ENCODE results near the gene PNO1.
"Not testable (repeated sequence)": the region's sequence is repeated elsewhere in the genome, so short reads cannot be mapped to it uniquely, and the experiment has no call there.

Gene PNO1
- 19.2 to 136 (median 33.6) reads per million in 9 experiments for total RNA-seq

DNA sequence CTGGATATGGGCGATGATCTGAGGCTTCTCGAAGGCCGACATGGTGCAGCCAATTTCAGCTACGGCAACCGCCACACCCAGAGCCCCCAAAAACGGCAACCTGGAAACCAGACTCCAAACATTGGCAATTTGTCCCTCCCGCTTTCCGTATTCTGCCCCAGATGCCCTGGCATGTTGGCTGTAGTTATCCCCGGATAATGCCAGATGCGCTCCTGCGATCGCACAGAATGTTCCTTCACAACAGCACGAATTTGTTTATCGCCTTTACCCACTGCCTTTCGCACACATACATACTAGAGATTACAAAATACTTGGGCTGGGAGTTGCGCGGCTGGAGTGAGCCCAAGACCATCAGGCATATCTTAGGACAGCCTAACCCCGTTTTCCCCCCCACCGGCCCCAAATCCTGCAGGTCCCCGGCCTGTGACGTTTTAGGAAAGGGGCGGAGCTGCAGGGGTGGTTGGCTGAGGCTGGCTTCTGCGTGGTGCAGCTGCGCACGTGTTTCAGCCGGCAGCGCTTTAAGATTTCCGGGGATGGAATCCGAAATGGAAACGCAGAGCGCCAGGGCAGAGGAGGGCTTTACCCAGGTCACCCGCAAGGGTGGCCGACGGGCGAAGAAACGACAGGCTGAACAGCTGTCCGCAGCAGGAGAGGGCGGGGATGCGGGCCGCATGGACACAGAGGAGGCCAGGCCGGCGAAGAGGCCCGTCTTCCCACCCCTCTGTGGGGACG lies at the start of gene PNO1:
Gene PNO1 (plus strand): TSS at position 487 of the 732 bp plus-strand sequence. CDS start 47 bp downstream, at position 534.
- no peaks in the 10 kb centered on the region for H3K27me3 Mint-ChIP-seq
- ATAC-seq (replicated peaks): peak; percentile 89
- peaks cover 37% of the 10 kb centered on the region for H3K36me3 Mint-ChIP-seq (ENCODE audit: insufficient read depth)
- H3K4me3 Mint-ChIP-seq: peak within 1 kb of the TSS; percentile 96
- H3K27ac Mint-ChIP-seq: peak within 1 kb of the TSS; percentile 98 to 99
- H3K4me1 Mint-ChIP-seq (ENCODE audit: low read depth in 2 of 2): peaks cover 28 to 36% of the 10 kb centered on the region in 2 donors
- H3K9me3 Mint-ChIP-seq: no peaks in the 10 kb centered on the region
- DNase-seq: peak; percentile 97 to 99 (median 98)

- Mint-ChIP-seq H3K4me1 (ENCODE audit: low read depth in 2 of 2) (no peaks in the 10 kb centered on the region), H3K27me3 (no peaks in the 10 kb centered on the region), H3K36me3 (ENCODE audit: insufficient read depth) (no peaks in the 10 kb centered on the region), H3K4me3 (no peak overlapping the region), H3K27ac (no peak overlapping the region), H3K9me3 (peaks cover 3 to 14% of the 10 kb centered on the region in 2 donors)
- ATAC-seq (replicated peaks): no peak
- no peak for DNase-seq
Measured at GRCh38 chr2:68108120-68108519, 49.6 kb upstream of the PNO1 start.

GRCh38 chr2:68110102-68110501 lies 47.6 kb upstream of the PNO1 start:
- Mint-ChIP-seq H3K4me1 (ENCODE audit: low read depth in 2 of 2) (no peaks in the 10 kb centered on the region), H3K27ac (no peak overlapping the region)
- ATAC-seq (replicated peaks): no peak

GRCh38 chr2:68115965-68116364 lies 41.7 kb upstream of the PNO1 start:
- Mint-ChIP-seq H3K9me3 (no peaks in the 10 kb centered on the region), H3K4me3 (no peak overlapping the region), H3K27ac (no peak overlapping the region), H3K4me1 (ENCODE audit: low read depth in 2 of 2) (peaks cover 1% of the 10 kb centered on the region in 2 donors), H3K36me3 (ENCODE audit: insufficient read depth) (no peaks in the 10 kb centered on the region), H3K27me3 (peaks cover 0 to 17% of the 10 kb centered on the region in 2 donors)
- no peak for DNase-seq
- no peak for ATAC-seq (replicated peaks)

More at GRCh38 chr2:68110102-68110501, 47.6 kb upstream of the PNO1 start:
- H3K4me3 Mint-ChIP-seq: no peak overlapping the region
- no peaks in the 10 kb centered on the region for H3K27me3 Mint-ChIP-seq
- no peak for DNase-seq
- peaks cover 3 to 14% of the 10 kb centered on the region in 2 donors for H3K9me3 Mint-ChIP-seq
- H3K36me3 Mint-ChIP-seq (ENCODE audit: insufficient read depth): no peaks in the 10 kb centered on the region

DNA sequence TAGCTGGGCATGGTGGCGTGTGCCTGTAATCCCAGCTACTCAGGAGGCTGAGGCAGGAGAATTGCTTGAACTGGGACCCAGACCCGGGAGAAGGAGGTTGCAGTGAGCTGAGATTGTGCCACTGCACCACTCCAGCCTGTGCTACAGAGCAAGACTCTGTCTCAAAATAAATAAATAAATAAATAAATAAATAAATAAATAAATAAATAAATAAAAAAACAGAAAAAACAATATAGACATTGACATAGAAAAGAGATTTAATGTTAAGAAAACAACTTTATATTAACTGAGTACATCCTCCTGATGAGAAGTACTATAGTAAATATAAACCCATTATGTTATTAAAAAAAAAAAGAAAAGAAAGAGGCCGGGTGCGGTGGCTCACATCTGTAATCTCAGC lies 39.8 kb upstream of the PNO1 start:
- peaks cover 0 to 23% of the 10 kb centered on the region in 2 donors for H3K27me3 Mint-ChIP-seq

DNA sequence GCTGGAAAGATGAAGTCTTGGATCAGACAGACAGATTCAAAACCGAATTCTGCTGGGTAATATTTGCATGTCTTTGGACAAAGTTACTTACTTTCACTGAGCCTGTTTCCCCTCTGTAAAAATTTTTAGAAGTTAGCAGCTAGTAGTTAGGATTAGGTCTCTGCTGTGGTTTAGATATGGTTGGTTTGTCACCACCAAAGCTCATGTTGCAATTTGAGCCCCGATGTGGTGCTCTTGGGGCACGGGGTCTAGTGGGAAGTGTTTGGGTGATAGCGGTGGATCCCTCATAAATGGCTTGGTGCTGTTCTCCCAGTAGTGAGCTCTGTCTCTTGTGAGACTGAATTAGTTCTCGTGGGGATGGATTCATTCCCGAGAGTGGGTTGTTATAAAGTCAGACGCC lies 38.9 kb upstream of the PNO1 start:
- no peak overlapping the region for H3K4me3 Mint-ChIP-seq
- no peaks in the 10 kb centered on the region for H3K9me3 Mint-ChIP-seq
- H3K36me3 Mint-ChIP-seq (ENCODE audit: insufficient read depth): no peaks in the 10 kb centered on the region
- peaks cover 6 to 12% of the 10 kb centered on the region in 2 donors for H3K4me1 Mint-ChIP-seq (ENCODE audit: low read depth in 2 of 2)
- ATAC-seq (replicated peaks) (no peak), DNase-seq (no peak)
- peak overlapping the region in 1 of 2 donors; percentile 5 for H3K27ac Mint-ChIP-seq
- peaks cover 0 to 23% of the 10 kb centered on the region in 2 donors for H3K27me3 Mint-ChIP-seq

More for the DNA sequence above, 39.8 kb upstream of the PNO1 start:
- H3K27ac Mint-ChIP-seq; DNase-seq; H3K36me3 Mint-ChIP-seq (ENCODE audit: insufficient read depth); ATAC-seq (replicated peaks); H3K4me3 Mint-ChIP-seq; H3K9me3 Mint-ChIP-seq: not testable (repeated sequence)
- peaks cover 6 to 12% of the 10 kb centered on the region in 2 donors for H3K4me1 Mint-ChIP-seq (ENCODE audit: low read depth in 2 of 2)

- Mint-ChIP-seq H3K27me3 (peaks cover 0 to 23% of the 10 kb centered on the region in 2 donors), H3K4me3 (no peak overlapping the region), H3K27ac (no peak overlapping the region), H3K9me3 (no peaks in the 10 kb centered on the region), H3K36me3 (ENCODE audit: insufficient read depth) (no peaks in the 10 kb centered on the region), H3K4me1 (ENCODE audit: low read depth in 2 of 2) (peaks cover 6 to 12% of the 10 kb centered on the region in 2 donors)
- DNase-seq (no peak), ATAC-seq (replicated peaks) (no peak)
Measured at GRCh38 chr2:68119504-68119903, 38.2 kb upstream of the PNO1 start.

DNA sequence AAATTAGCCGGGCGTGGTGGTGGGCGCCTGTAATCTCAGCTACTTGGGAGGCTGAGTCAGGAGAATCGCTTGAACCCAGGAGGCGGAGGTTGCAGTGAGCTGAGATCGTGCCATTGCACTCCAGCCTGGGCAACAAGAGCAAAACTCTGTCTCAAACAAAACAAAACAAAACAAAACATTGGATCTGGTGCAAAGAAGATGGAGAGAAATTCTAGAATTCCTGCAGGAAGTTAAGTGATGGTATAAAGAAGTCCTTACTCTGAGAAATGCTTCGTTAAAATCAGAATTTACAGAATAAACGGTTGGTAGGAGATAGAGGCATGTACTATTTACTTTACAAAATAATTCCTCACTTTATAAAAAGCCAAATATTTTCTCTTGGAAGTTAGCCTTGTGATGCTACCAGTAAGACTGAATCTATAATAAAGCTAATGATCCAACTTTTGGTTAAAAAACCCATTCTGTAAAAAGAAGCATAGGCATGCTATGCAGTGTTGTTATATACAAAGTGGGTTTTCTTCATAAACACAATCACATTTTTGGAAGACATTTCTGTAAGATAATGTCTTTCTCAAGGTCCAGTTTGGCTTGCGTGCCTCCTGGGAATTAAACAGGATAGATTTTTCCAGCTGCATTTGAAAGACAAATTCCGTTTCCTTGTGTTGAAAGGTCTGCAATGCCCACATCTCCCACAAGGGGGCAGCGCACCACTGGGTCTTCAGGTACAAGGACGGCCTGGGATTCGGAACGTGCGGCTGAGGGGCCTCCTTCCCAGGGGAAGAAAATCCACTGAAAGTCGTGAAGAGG lies 35.6 kb upstream of the PNO1 start:
- DNase-seq (peak; percentile 63 to 78 (median 74)), ATAC-seq (replicated peaks) (peak; percentile 62)
- Mint-ChIP-seq H3K4me1 (ENCODE audit: low read depth in 2 of 2) (peaks cover 6 to 12% of the 10 kb centered on the region in 2 donors), H3K27me3 (peaks cover 0 to 23% of the 10 kb centered on the region in 2 donors), H3K4me3 (peak overlapping the region in 1 of 2 donors; percentile 51), H3K27ac (no peak overlapping the region), H3K36me3 (ENCODE audit: insufficient read depth) (no peaks in the 10 kb centered on the region), H3K9me3 (no peaks in the 10 kb centered on the region)

- H3K4me1 Mint-ChIP-seq (ENCODE audit: low read depth in 2 of 2): peaks cover 6 to 12% of the 10 kb centered on the region in 2 donors
- ATAC-seq (replicated peaks): no peak
- H3K27ac Mint-ChIP-seq: no peak overlapping the region
- no peak for DNase-seq
- peaks cover 0 to 23% of the 10 kb centered on the region in 2 donors for H3K27me3 Mint-ChIP-seq
- no peak overlapping the region for H3K4me3 Mint-ChIP-seq
- H3K36me3 Mint-ChIP-seq (ENCODE audit: insufficient read depth): no peaks in the 10 kb centered on the region
- H3K9me3 Mint-ChIP-seq: no peaks in the 10 kb centered on the region
Measured at GRCh38 chr2:68122680-68122964, 35.1 kb upstream of the PNO1 start.

GRCh38 chr2:68124321-68124720 lies 33.4 kb upstream of the PNO1 start:
- Mint-ChIP-seq H3K36me3 (ENCODE audit: insufficient read depth) (no peaks in the 10 kb centered on the region), H3K27me3 (peaks cover 0 to 16% of the 10 kb centered on the region in 2 donors), H3K4me1 (ENCODE audit: low read depth in 2 of 2) (peaks cover 6 to 12% of the 10 kb centered on the region in 2 donors), H3K9me3 (no peaks in the 10 kb centered on the region), H3K4me3 (no peak overlapping the region), H3K27ac (no peak overlapping the region)
- DNase-seq (no peak), ATAC-seq (replicated peaks) (no peak)

- Mint-ChIP-seq H3K4me1 (ENCODE audit: low read depth in 2 of 2) (peaks cover 6 to 12% of the 10 kb centered on the region in 2 donors), H3K4me3 (no peak overlapping the region), H3K36me3 (ENCODE audit: insufficient read depth) (peaks cover 5% of the 10 kb centered on the region), H3K9me3 (no peaks in the 10 kb centered on the region), H3K27ac (no peak overlapping the region), H3K27me3 (peaks cover 0 to 7% of the 10 kb centered on the region in 2 donors)
- ATAC-seq (replicated peaks) (no peak), DNase-seq (no peak)
Measured at GRCh38 chr2:68125821-68126220, 31.9 kb upstream of the PNO1 start.

DNA sequence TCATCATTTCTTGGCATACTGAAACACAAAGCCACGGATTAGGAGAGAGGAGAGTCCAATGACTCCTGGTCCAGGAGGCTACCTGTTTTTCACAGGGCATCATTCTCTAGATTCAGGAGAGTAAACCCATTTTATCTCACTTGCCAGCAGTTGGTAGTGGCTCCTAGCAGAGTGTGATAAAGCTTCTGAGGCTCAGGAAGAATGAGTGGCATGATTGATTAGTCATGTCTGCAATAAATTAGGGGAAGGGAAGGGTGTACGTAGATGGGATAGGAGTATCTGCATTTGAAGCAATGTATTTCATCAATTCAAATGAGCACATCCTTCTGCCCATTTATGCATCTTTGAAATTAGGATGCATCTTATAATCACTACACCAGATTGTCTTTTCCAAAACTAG lies 31.1 kb upstream of the PNO1 start:
- no peaks in the 10 kb centered on the region for H3K27me3 Mint-ChIP-seq
- peaks cover 5% of the 10 kb centered on the region for H3K36me3 Mint-ChIP-seq (ENCODE audit: insufficient read depth)
- H3K4me1 Mint-ChIP-seq (ENCODE audit: low read depth in 2 of 2): peaks cover 1 to 7% of the 10 kb centered on the region in 2 donors
- H3K27ac Mint-ChIP-seq: no peak overlapping the region
- DNase-seq (no peak), ATAC-seq (replicated peaks) (no peak)
- H3K4me3 Mint-ChIP-seq: no peak overlapping the region
- H3K9me3 Mint-ChIP-seq: no peaks in the 10 kb centered on the region

DNA sequence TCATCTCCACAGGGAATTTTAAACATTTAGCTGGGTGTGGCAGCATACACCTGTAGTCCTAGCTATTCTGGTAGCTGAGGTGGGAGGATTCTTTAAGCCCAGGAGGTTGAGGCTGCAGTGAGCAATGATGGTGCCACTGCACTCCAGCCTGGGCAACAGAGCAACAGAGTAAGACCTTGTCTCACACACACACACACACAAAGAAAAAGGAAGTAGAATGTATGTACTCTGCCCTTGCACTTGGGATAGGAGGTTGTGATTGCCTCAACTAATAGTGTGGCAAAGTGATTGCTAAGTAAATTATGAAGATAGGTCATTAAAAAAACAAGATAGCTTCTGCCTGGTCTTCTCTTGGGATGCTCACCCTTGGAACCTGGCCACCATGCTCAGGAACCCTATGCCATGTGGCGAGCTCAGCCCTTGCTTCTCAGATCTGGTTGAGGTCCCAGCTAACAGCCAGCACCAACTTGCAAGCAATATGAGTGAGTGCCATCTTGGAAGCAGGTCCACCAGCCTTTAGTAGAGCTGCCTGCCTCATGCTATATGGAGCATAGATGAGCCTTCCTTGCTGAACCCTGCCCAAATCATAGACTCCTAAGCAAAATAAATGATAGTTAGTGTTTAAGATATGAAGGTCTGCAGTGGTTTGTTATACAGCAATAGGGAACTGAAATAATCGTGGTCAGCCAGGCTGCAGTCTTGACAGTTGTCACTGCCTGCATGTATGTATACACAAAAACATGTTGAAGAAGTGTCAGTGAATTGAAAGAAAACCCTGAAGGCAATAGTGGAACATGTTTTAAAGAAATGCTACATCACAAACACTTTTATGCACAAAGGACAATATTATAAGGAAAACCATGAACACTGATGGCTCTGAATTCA lies 30.1 kb upstream of the PNO1 start:
- DNase-seq (no peak), ATAC-seq (replicated peaks) (no peak)
- Mint-ChIP-seq H3K27ac (no peak overlapping the region), H3K36me3 (ENCODE audit: insufficient read depth) (peaks cover 12% of the 10 kb centered on the region), H3K9me3 (no peaks in the 10 kb centered on the region), H3K4me1 (ENCODE audit: low read depth in 2 of 2) (peaks cover 0 to under 1% of the 10 kb centered on the region in 2 donors), H3K27me3 (no peaks in the 10 kb centered on the region), H3K4me3 (no peak overlapping the region)

All from effector memory CD8-positive, alpha-beta T cell (primary cell).